Endothelial cell of umbilical vein (primary cell): Measurements from ENCODE around the gene PPP1R7. TPM values are rescaled to one million over a fixed set of nuclear protein-coding genes. Genes with fewer than 3 reads are reported as not detected.

Experiments used
- BruUV-seq: library from RNA; stranded (reverse); fragments of 400-500 nt; replicated peaks from 2 replicates; lab custom pipeline; 2021; lab: Mats Ljungman, UMichigan
- CTCF ChIA-PET: fragments of 300-600, 350-600 bp; sonication (Branson Sonifier 250); formaldehyde crosslinking; loops from one replicate; lab custom pipeline; 2021; ENCODE audit warnings: antibody characterized with exemption, inconsistent platforms; lab: Charles Lee
- POLR2A ChIA-PET: fragments of 300-600, 350-600 bp; sonication (Branson Sonifier 250); formaldehyde crosslinking; loops from one replicate; lab custom pipeline; 2021; ENCODE audit warnings: antibody characterized with exemption, inconsistent platforms; lab: Charles Lee
- DNase-seq: peaks from one replicate; pipeline ENCODE4 v3.0.0-alpha.2; 2011; ENCODE audit warnings: low read depth, low spot score
- FAIRE-seq: peaks from 2 replicates; lab custom pipeline; 2011; peaks lifted over from hg19 to GRCh38; lab: Jason Lieb, UNC
- H2AFZ ChIP-seq: 2 replicates; pipeline ENCODE4 v1.6.0; 2012; ENCODE audit warnings: low read depth, low read length, control low read depth, inconsistent platforms
- H3K27ac ChIP-seq: 2 replicates; pipeline ENCODE4 v1.5.1; 2011; ENCODE audit warnings: low read depth, mild to moderate bottlenecking, control low read depth, low read length, moderate library complexity; ENCODE audit not compliant: insufficient read depth
- H3K27me3 ChIP-seq, 2 experiments: 2 replicates each; pipeline versions ENCODE4 v1.6.0 to v1.6.1; 2011; ENCODE audit warnings: low read length in 2 of 2, mixed read lengths in 1 of 2; ENCODE audit not compliant: control insufficient read depth in 2 of 2, insufficient read depth in 2 of 2
- H3K36me3 ChIP-seq, 2 experiments: 2 replicates in 1 of 2; 3 replicates in 1 of 2; pipeline ENCODE4 v1.5.1; 2011; ENCODE audit warnings: low read length in 2 of 2, mild to moderate bottlenecking in 1 of 2, moderate library complexity in 1 of 2; ENCODE audit not compliant: control insufficient read depth in 2 of 2, insufficient read depth in 2 of 2; ENCODE audit errors: extremely low read depth in 1 of 2
- H3K4me1 ChIP-seq: 3 replicates; pipeline ENCODE4 v1.5.1; 2011; ENCODE audit warnings: mild to moderate bottlenecking, low read length; ENCODE audit not compliant: control insufficient read depth, insufficient read depth; ENCODE audit errors: extremely low read depth
- H3K4me2 ChIP-seq: 2 replicates; pipeline ENCODE4 v1.6.1; 2011; ENCODE audit warnings: low read length, control low read depth, mixed read lengths; ENCODE audit not compliant: insufficient read depth
- H3K4me3 ChIP-seq, 3 experiments: fragments of 200-600 bp in 1 of 3; sonication (generic), shearing (Covaris generic) in 1 of 3; replicated peaks in 1 of 3; 2 replicates each; pipeline ENCODE4 v1.5.1; 2011 to 2016; ENCODE audit warnings: control low read depth in 3 of 3, low read length in 3 of 3, mild to moderate bottlenecking in 2 of 3, inconsistent platforms in 1 of 3, low read depth in 1 of 3, moderate library complexity in 1 of 3; ENCODE audit not compliant: insufficient read depth in 1 of 3
- H3K79me2 ChIP-seq: 2 replicates; pipeline ENCODE4 v1.6.0; 2012; ENCODE audit warnings: low read length, inconsistent platforms; ENCODE audit not compliant: control insufficient read depth, insufficient read depth
- H3K9ac ChIP-seq: replicated peaks from 2 replicates; pipeline ENCODE3; 2011; ENCODE audit warnings: low read length, control low read depth; ENCODE audit not compliant: insufficient read depth; ENCODE audit errors: extremely low read depth
- H3K9me1 ChIP-seq: replicated peaks from 3 replicates; pipeline ENCODE4 v1.6.0; 2011; ENCODE audit warnings: mild to moderate bottlenecking, low read length; ENCODE audit not compliant: control insufficient read depth, insufficient read depth; ENCODE audit errors: extremely low read depth
- H3K9me3 ChIP-seq: replicated peaks from 2 replicates; pipeline ENCODE4 v1.5.1; 2012; ENCODE audit warnings: low read length, inconsistent platforms; ENCODE audit not compliant: control insufficient read depth, insufficient read depth
- H4K20me1 ChIP-seq: replicated peaks from 2 replicates; pipeline ENCODE3; 2011; ENCODE audit warnings: mild to moderate bottlenecking, low read length; ENCODE audit not compliant: control insufficient read depth, insufficient read depth; ENCODE audit errors: extremely low read depth
- CTCF ChIP-seq, 2 donors: IDR thresholded peaks; 1 replicate in 1 of 2; 2 replicates in 1 of 2; pipeline ENCODE4 v1.5.1; 2011; ENCODE audit warnings: low read length in 2 of 2, mild to moderate bottlenecking in 2 of 2, moderate library complexity in 2 of 2, control low read depth in 1 of 2, inconsistent platforms in 1 of 2, low read depth in 1 of 2; ENCODE audit not compliant: insufficient read depth in 1 of 2; ENCODE audit errors: extremely low read depth in 1 of 2
- EZH2 ChIP-seq: IDR thresholded peaks from 2 replicates; pipeline ENCODE4 v1.6.1; 2012; ENCODE audit warnings: borderline replicate concordance, low read depth, mild to moderate bottlenecking, moderate library complexity, low read length, inconsistent platforms; ENCODE audit not compliant: severe bottlenecking
- FOS ChIP-seq: IDR thresholded peaks from 2 replicates; pipeline ENCODE4 v1.6.1; 2011; ENCODE audit warnings: mild to moderate bottlenecking, low read length, moderate library complexity, borderline replicate concordance; ENCODE audit not compliant: insufficient read depth
- GATA2 ChIP-seq: IDR thresholded peaks from 2 replicates; pipeline ENCODE4 v1.7.0; 2011; ENCODE audit warnings: low read depth, mild to moderate bottlenecking, moderate library complexity, mixed read lengths, low read length; ENCODE audit not compliant: insufficient read length, insufficient read depth
- JUN ChIP-seq: IDR thresholded peaks from 2 replicates; pipeline ENCODE4 v1.6.1; 2011; ENCODE audit warnings: borderline replicate concordance, low read depth; ENCODE audit not compliant: insufficient read length, insufficient read depth
- MAX ChIP-seq: IDR thresholded peaks from 2 replicates; pipeline ENCODE4 v1.6.1; 2011; ENCODE audit not compliant: insufficient read depth, insufficient read length
- MYC ChIP-seq: IDR thresholded peaks from one replicate; pipeline ENCODE4 v1.6.1; 2011; ENCODE audit warnings: mild to moderate bottlenecking, low read depth, low read length
- POLR2A ChIP-seq: IDR thresholded peaks from 2 replicates; pipeline ENCODE4 v1.6.1; 2012; ENCODE audit warnings: low read depth, mild to moderate bottlenecking, control low read depth, low read length
- dilution Hi-C: fragments of 300-500 bp; cut with MboI; formaldehyde crosslinking; loops from one replicate; pipeline ENCODE4 v1.15.0; 2019; ENCODE audit warnings: low sequenced_read_pairs; ENCODE audit not compliant: extremely low pct_ligation_motif_present
- intact Hi-C: fragments of 100-400 bp; cut with micrococcal nuclease; formaldehyde crosslinking; loops from one replicate; pipeline ENCODE4 v1.10.0; 2022
- polyA plus RNA-seq, 4 experiments: library from polyadenylated mRNA; depleted of rRNA in 3 of 4; stranded (reverse) in 3 of 4; unstranded in 1 of 4; fragments of >200 nt; gene quantifications; 2 replicates each; pipeline versions ENCODE4 v1.2.1 to v1.2.3, GENCODE V29; 2011 to 2012; ENCODE audit warnings: missing spikeins in 1 of 4
- total RNA-seq: library from RNA; stranded (reverse); gene quantifications from 2 replicates; pipeline ENCODE4 v1.2.3, GENCODE V29; 2021

Gene PPP1R7
- total and polyA plus RNA-seq, 2 donors (not counting 3 experiments of a cell fraction or from before 2014, with no cell fraction given): 30.3 to 60.8 TPM

DNA sequence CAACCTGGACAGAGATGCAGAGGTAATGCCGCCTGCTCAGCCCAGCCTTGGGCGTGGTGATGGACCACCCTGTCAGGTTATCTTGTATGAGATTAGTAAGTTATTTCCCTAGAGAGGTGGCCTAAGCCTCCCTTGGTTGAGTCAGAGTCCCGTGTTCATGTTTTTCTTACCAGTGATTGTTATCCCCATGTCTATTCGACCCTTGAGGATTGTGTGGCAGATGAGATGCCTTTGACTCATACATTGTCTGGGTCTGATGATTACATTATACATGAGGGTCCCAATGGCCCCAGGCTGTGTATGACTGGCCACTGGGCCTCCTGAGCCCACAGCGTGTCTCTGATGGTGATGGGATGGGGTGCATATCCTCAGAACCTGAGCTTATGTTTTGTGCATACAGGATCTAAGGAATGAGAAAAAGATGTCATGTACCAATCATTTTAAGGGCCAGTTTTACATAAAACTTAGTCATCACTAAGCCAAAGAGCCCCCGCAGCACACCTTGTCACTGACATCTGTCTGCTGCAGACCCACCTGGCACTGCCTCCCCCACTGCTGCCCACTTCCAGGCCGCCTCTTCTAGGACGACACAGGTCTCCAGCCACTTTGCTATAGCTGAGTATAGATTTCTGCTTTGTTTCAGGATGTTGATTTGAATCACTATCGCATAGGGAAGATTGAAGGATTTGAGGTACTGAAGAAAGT lies 7.7 kb downstream of the PPP1R7 start:
- Histone ChIP-seq H3K4me1 (peaks cover 7% of the 10 kb centered on the region), H2AFZ (no peak overlapping the region), H3K9me1 (no peaks in the 10 kb centered on the region), H3K27ac (peak overlapping the region; percentile 42), H3K4me3 (no peak overlapping the region), H3K79me2 (no peaks in the 10 kb centered on the region), H3K27me3 (no peaks in the 10 kb centered on the region), H3K4me2 (no peak overlapping the region), H3K36me3 (peaks cover 3 to 14% of the 10 kb centered on the region in 2 experiments), H3K9ac (no peak overlapping the region), H3K9me3 (no peaks in the 10 kb centered on the region), H4K20me1 (no peaks in the 10 kb centered on the region)
- dilution Hi-C loops: no loop called here
- POLR2A ChIA-PET: no interaction called here
- DNase-seq (peak; percentile 30), FAIRE-seq (peak; percentile 64)
- TF ChIP-seq JUN: peak; percentile 35
- peak; percentile 64 for TF ChIP-seq GATA2
- no peak for TF ChIP-seq MYC
- peak; percentile 62 for TF ChIP-seq FOS
- no peak for TF ChIP-seq MAX
- CTCF ChIA-PET: interaction anchor here (0.9 to 1.3 kb wide), 2 partner anchors 13 to 502 kb away, joined by 3 read pairs; no protein-coding TSS in a partner anchor
- no TSS peak for BruUV-seq
- intact Hi-C loops: loop anchor here (1.0 kb wide), 1 partner anchor 9 kb away; the partner anchor contains the start of gene PASK

GRCh38 chr2:241158546-241158900 lies 8.3 kb downstream of the PPP1R7 start:
- Histone ChIP-seq H3K36me3 (peaks cover 3 to 16% of the 10 kb centered on the region in 2 experiments), H3K9me1 (no peaks in the 10 kb centered on the region), H3K27me3 (no peaks in the 10 kb centered on the region), H3K79me2 (no peaks in the 10 kb centered on the region), H3K27ac (no peak overlapping the region), H4K20me1 (no peaks in the 10 kb centered on the region), H2AFZ (no peak overlapping the region), H3K4me1 (peaks cover 7% of the 10 kb centered on the region), H3K9ac (no peak overlapping the region), H3K9me3 (no peaks in the 10 kb centered on the region), H3K4me2 (no peak overlapping the region), H3K4me3 (no peak overlapping the region)
- TF ChIP-seq MYC (no peak), POLR2A (no peak), CTCF (IDR thresholded peaks at IDR 0.05; ENCODE audit: extremely low read depth in 1 of 2, insufficient read depth in 1 of 2, low read depth in 1 of 2, low read length in 2 of 2) (no peak), FOS (no peak), EZH2 (no peak), JUN (no peak), MAX (no peak)
- intact Hi-C loops: no loop called here
- ChIA-PET CTCF (no interaction called here), POLR2A (no interaction called here)
- DNase-seq (no peak), FAIRE-seq (no peak)
- BruUV-seq: no TSS peak
- dilution Hi-C loops: no loop called here
